MG63 (cell line): ENCODE results near the gene CREG1. TPM values are rescaled to one million over a fixed set of nuclear protein-coding genes. Genes with fewer than 3 reads are reported as not detected.

ENCODE experiments used
- DNase-seq: peaks from one replicate; pipeline ENCODE4 v3.0.0-alpha.2; 2020
- H3K27me3 ChIP-seq: fragments of 250-450 bp; sonication (Bioruptor Pico); 2 replicates; pipeline ENCODE4 v1.5.1; 2020; ENCODE audit warnings: mild to moderate bottlenecking, moderate library complexity
- H3K36me3 ChIP-seq: fragments of 250-450 bp; sonication (Bioruptor Pico); 2 replicates; pipeline ENCODE4 v1.5.1; 2020; ENCODE audit warnings: mild to moderate bottlenecking, moderate library complexity
- H3K4me3 ChIP-seq: fragments of 250-450 bp; sonication (Bioruptor Pico); 2 replicates; pipeline ENCODE4 v1.5.1; 2020; ENCODE audit warnings: mild to moderate bottlenecking, moderate library complexity
- H3K9me3 ChIP-seq: fragments of 250-450 bp; sonication (Bioruptor Pico); 2 replicates; pipeline ENCODE4 v1.5.1; 2020; ENCODE audit warnings: mild to moderate bottlenecking, moderate library complexity
- total RNA-seq: library from RNA; depleted of rRNA; stranded (reverse); fragments of >200 nt; shearing (Covaris generic); gene quantifications from 2 replicates; pipeline ENCODE4 v1.2.3, GENCODE V29; 2014; ENCODE audit warnings: low replicate concordance; rRNA removed

Gene CREG1
- 60.7 and 65.3 TPM in 2 replicates for total RNA-seq

GRCh38 chr1:167553136-167554027 is at the start of gene CREG1:
TSS of gene CREG1 (minus strand) at chr1:167553762.
- no peaks in the 10 kb centered on the region for H3K36me3 ChIP-seq
- H3K4me3 ChIP-seq = peak within 1 kb of the TSS; percentile 55
- no peaks in the 10 kb centered on the region for H3K27me3 ChIP-seq
- DNase-seq = peak; percentile 94
- H3K9me3 ChIP-seq = no peaks in the 10 kb centered on the region

- H3K4me3 ChIP-seq = no peak overlapping the region
- no peak for DNase-seq
- H3K27me3 ChIP-seq = no peaks in the 10 kb centered on the region
- H3K9me3 ChIP-seq = no peaks in the 10 kb centered on the region; the same call in 1 of the 2 replicates
- no peaks in the 10 kb centered on the region for H3K36me3 ChIP-seq
These were observed 49.3 kb upstream of the CREG1 start for GRCh38 chr1:167602840-167603239.

GRCh38 chr1:167601442-167602383 is 48.2 kb upstream of the CREG1 start:
- Histone ChIP-seq H3K36me3 (no peaks in the 10 kb centered on the region), H3K27me3 (no peaks in the 10 kb centered on the region), H3K9me3 (no peaks in the 10 kb centered on the region), H3K4me3 (no peak overlapping the region)
- DNase-seq = no peak

GRCh38 chr1:167599957-167600581 is 46.5 kb upstream of the CREG1 start:
- Histone ChIP-seq H3K9me3 (no peaks in the 10 kb centered on the region), H3K36me3 (no peaks in the 10 kb centered on the region), H3K4me3 (no peak overlapping the region), H3K27me3 (no peaks in the 10 kb centered on the region; the same call in 1 of the 2 replicates)
- DNase-seq = peak; percentile 74

GRCh38 chr1:167594822-167595221 is 41.3 kb upstream of the CREG1 start:
- no peak for DNase-seq
- H3K9me3 ChIP-seq = no peaks in the 10 kb centered on the region
- no peak overlapping the region for H3K4me3 ChIP-seq
- no peaks in the 10 kb centered on the region for H3K36me3 ChIP-seq
- H3K27me3 ChIP-seq = no peaks in the 10 kb centered on the region; the same call in 1 of the 2 replicates

GRCh38 chr1:167593860-167594259 is 40.3 kb upstream of the CREG1 start:
- no peak for DNase-seq
- Histone ChIP-seq H3K27me3 (no peaks in the 10 kb centered on the region; the same call in 1 of the 2 replicates), H3K4me3 (no peak overlapping the region), H3K9me3 (no peaks in the 10 kb centered on the region), H3K36me3 (no peaks in the 10 kb centered on the region)

- H3K4me3 ChIP-seq = no peak overlapping the region
- H3K9me3 ChIP-seq = no peaks in the 10 kb centered on the region
- no peak for DNase-seq
- H3K36me3 ChIP-seq = no peaks in the 10 kb centered on the region
- H3K27me3 ChIP-seq = no peaks in the 10 kb centered on the region; the same call in 1 of the 2 replicates
These were observed 38.9 kb upstream of the CREG1 start for GRCh38 chr1:167592475-167592874.

- no peak overlapping the region for H3K4me3 ChIP-seq
- H3K36me3 ChIP-seq = no peaks in the 10 kb centered on the region
- no peaks in the 10 kb centered on the region for H3K27me3 ChIP-seq
- no peaks in the 10 kb centered on the region for H3K9me3 ChIP-seq
- DNase-seq = no peak
These were observed 34.8 kb upstream of the CREG1 start for GRCh38 chr1:167588361-167588760.

- DNase-seq = no peak
- Histone ChIP-seq H3K4me3 (no peak overlapping the region), H3K36me3 (no peaks in the 10 kb centered on the region)
These were observed 34.3 kb upstream of the CREG1 start for GRCh38 chr1:167587872-167588271.

GRCh38 chr1:167587342-167587741 is 33.8 kb upstream of the CREG1 start:
- H3K9me3 ChIP-seq = no peaks in the 10 kb centered on the region
- no peak for DNase-seq
- no peak overlapping the region for H3K4me3 ChIP-seq
- H3K27me3 ChIP-seq = no peaks in the 10 kb centered on the region
- no peaks in the 10 kb centered on the region for H3K36me3 ChIP-seq

More at GRCh38 chr1:167587872-167588271, 34.3 kb upstream of the CREG1 start:
- no peaks in the 10 kb centered on the region for H3K27me3 ChIP-seq
- no peaks in the 10 kb centered on the region for H3K9me3 ChIP-seq

- H3K27me3 ChIP-seq = no peaks in the 10 kb centered on the region
- no peak for DNase-seq
- H3K9me3 ChIP-seq = no peaks in the 10 kb centered on the region
- H3K4me3 ChIP-seq = no peak overlapping the region
- H3K36me3 ChIP-seq = no peaks in the 10 kb centered on the region
These were observed 31.0 kb upstream of the CREG1 start for GRCh38 chr1:167584581-167584980.

GRCh38 chr1:167582722-167583121 is 29.2 kb upstream of the CREG1 start:
- no peak overlapping the region for H3K4me3 ChIP-seq
- peaks cover 2% of the 10 kb centered on the region; the same call in 1 of the 2 replicates for H3K27me3 ChIP-seq
- H3K36me3 ChIP-seq = no peaks in the 10 kb centered on the region
- H3K9me3 ChIP-seq = no peaks in the 10 kb centered on the region
- DNase-seq = no peak

GRCh38 chr1:167582064-167582463 is 28.5 kb upstream of the CREG1 start:
- H3K27me3 ChIP-seq = peaks cover 2% of the 10 kb centered on the region
- no peak for DNase-seq
- no peaks in the 10 kb centered on the region for H3K9me3 ChIP-seq
- no peak overlapping the region for H3K4me3 ChIP-seq
- H3K36me3 ChIP-seq = no peaks in the 10 kb centered on the region

- no peaks in the 10 kb centered on the region for H3K36me3 ChIP-seq
- DNase-seq = no peak
These were observed 26.4 kb upstream of the CREG1 start for GRCh38 chr1:167579986-167580385.

GRCh38 chr1:167578939-167579521 is 25.5 kb upstream of the CREG1 start:
- Histone ChIP-seq H3K9me3 (no peaks in the 10 kb centered on the region), H3K27me3 (peaks cover 6% of the 10 kb centered on the region), H3K4me3 (no peak overlapping the region), H3K36me3 (no peaks in the 10 kb centered on the region)
- no peak for DNase-seq

More at GRCh38 chr1:167579986-167580385, 26.4 kb upstream of the CREG1 start:
- H3K9me3 ChIP-seq = no peaks in the 10 kb centered on the region
- no peak overlapping the region for H3K4me3 ChIP-seq
- peaks cover 6% of the 10 kb centered on the region for H3K27me3 ChIP-seq

- H3K9me3 ChIP-seq = no peaks in the 10 kb centered on the region
- DNase-seq = no peak
- no peaks in the 10 kb centered on the region for H3K36me3 ChIP-seq
- no peak overlapping the region for H3K4me3 ChIP-seq
- H3K27me3 ChIP-seq = peaks cover 6% of the 10 kb centered on the region
These were observed 22.1 kb upstream of the CREG1 start for GRCh38 chr1:167575649-167576048.
